ENCODE measurements around the gene GSK3B. TPM values are rescaled to one million over a fixed set of nuclear protein-coding genes. Genes with fewer than 3 reads are reported as not detected.

GSK3B gene
- total and polyA plus RNA-seq, 2 donors (not counting 3 experiments of a cell fraction or from before 2014, with no cell fraction given), result 22.1 to 50.1 TPM

DNA sequence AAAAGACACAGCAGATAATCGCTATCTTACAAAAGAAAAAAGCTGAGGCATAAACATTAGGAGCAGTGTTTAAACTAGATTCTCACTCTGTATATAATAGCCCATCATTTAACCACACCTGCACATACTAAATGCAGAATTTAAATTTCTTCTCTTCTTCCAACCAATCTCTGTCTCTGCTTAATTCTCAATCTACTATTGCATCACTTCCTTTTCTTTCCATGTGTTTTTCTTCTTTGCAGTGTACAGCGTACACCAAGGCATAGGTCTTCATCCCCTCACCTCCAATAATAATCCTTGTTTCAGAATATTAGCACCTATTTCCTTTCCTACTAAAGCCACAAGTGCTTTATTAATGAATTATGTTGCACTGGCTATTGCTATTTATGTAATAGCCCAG is 221.5 kb downstream of the GSK3B start:
- no peaks in the 10 kb centered on the region for H3K79me2 ChIP-seq (ENCODE audit: control insufficient read depth, insufficient read depth, low read length)
- CTCF ChIA-PET, result no interaction called here

More for the DNA sequence above, 221.5 kb downstream of the GSK3B start:
- no peak overlapping the region for H3K4me2 ChIP-seq (ENCODE audit: insufficient read depth, low read length)
- H3K9me1 ChIP-seq (replicated peaks; ENCODE audit: control insufficient read depth, extremely low read depth, insufficient read depth, low read length), result no peaks in the 10 kb centered on the region
- no peaks in the 10 kb centered on the region for H3K27me3 ChIP-seq (ENCODE audit: control insufficient read depth in 2 of 2, insufficient read depth in 2 of 2, low read length in 2 of 2)
- H3K27ac ChIP-seq (ENCODE audit: insufficient read depth, low read depth, low read length), result no peak overlapping the region
- no peaks in the 10 kb centered on the region for H3K4me1 ChIP-seq (ENCODE audit: control insufficient read depth, extremely low read depth, insufficient read depth, low read length)
- no peaks in the 10 kb centered on the region for H4K20me1 ChIP-seq (replicated peaks; ENCODE audit: control insufficient read depth, extremely low read depth, insufficient read depth, low read length)
- intact Hi-C loops (cut with micrococcal nuclease), result no loop called here
- H3K9me3 ChIP-seq (replicated peaks; ENCODE audit: control insufficient read depth, insufficient read depth, low read length), result no peaks in the 10 kb centered on the region
- H3K9ac ChIP-seq (replicated peaks; ENCODE audit: extremely low read depth, insufficient read depth, low read length), result no peak overlapping the region
- H3K36me3 ChIP-seq (ENCODE audit: control insufficient read depth in 2 of 2, extremely low read depth in 1 of 2, insufficient read depth in 2 of 2, low read length in 2 of 2), result peaks cover 2% of the 10 kb centered on the region in 2 experiments
- no peak overlapping the region for H2AFZ ChIP-seq (ENCODE audit: low read depth, low read length)
- dilution Hi-C loops (cut with MboI; ENCODE audit: extremely low pct_ligation_motif_present, low sequenced_read_pairs), result no loop called here
- H3K4me3 ChIP-seq (replicated peaks in 1 of 3; ENCODE audit: insufficient read depth in 1 of 3, low read depth in 1 of 3, low read length in 3 of 3), result no peak overlapping the region
- no peak for FAIRE-seq
- DNase-seq (ENCODE audit: low read depth, low spot score), result no peak
- POLR2A ChIA-PET, result no interaction called here
- BruUV-seq (replicated peaks), result no TSS peak
- no peak for TF ChIP-seq FOS (IDR thresholded peaks at IDR 0.05; ENCODE audit: borderline replicate concordance, insufficient read depth, low read length)
- TF ChIP-seq POLR2A (IDR thresholded peaks at IDR 0.05; ENCODE audit: low read depth, low read length), result no peak
- no peak for TF ChIP-seq MYC (IDR thresholded peaks at IDR 0.05; ENCODE audit: low read depth, low read length)
- TF ChIP-seq, protein P1, sequence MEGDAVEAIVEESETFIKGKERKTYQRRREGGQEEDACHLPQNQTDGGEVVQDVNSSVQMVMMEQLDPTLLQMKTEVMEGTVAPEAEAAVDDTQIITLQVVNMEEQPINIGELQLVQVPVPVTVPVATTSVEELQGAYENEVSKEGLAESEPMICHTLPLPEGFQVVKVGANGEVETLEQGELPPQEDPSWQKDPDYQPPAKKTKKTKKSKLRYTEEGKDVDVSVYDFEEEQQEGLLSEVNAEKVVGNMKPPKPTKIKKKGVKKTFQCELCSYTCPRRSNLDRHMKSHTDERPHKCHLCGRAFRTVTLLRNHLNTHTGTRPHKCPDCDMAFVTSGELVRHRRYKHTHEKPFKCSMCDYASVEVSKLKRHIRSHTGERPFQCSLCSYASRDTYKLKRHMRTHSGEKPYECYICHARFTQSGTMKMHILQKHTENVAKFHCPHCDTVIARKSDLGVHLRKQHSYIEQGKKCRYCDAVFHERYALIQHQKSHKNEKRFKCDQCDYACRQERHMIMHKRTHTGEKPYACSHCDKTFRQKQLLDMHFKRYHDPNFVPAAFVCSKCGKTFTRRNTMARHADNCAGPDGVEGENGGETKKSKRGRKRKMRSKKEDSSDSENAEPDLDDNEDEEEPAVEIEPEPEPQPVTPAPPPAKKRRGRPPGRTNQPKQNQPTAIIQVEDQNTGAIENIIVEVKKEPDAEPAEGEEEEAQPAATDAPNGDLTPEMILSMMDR (IDR thresholded peaks at IDR 0.05; ENCODE audit: extremely low read depth in 1 of 2, insufficient read depth in 1 of 2, low read depth in 1 of 2, low read length in 2 of 2), result no peak
- TF ChIP-seq POLR2AphosphoS5 (IDR thresholded peaks at IDR 0.05; ENCODE audit: insufficient read depth, low read depth, low read length), result no peak
- no peak for TF ChIP-seq MAX (IDR thresholded peaks at IDR 0.05; ENCODE audit: insufficient read depth, insufficient read length)
- no peak for TF ChIP-seq GATA2 (IDR thresholded peaks at IDR 0.05; ENCODE audit: insufficient read depth, insufficient read length, low read depth, low read length)
- no peak for TF ChIP-seq JUN (IDR thresholded peaks at IDR 0.05; ENCODE audit: borderline replicate concordance, insufficient read depth, insufficient read length, low read depth)
- no peak for TF ChIP-seq EZH2 (IDR thresholded peaks at IDR 0.05; ENCODE audit: borderline replicate concordance, low read depth, low read length, severe bottlenecking)
